ENCODE results near the gene PLB1.

The PLB1 gene

GRCh38 chr2:28628987-28629386 is 133.1 kb downstream of the PLB1 start:
- DNase-seq (ENCODE audit: low read depth) = no peak

GRCh38 chr2:28629910-28630309 is 134.1 kb downstream of the PLB1 start:
- no peak for DNase-seq (ENCODE audit: low read depth)

GRCh38 chr2:28630341-28630740 is 134.5 kb downstream of the PLB1 start:
- no peak for DNase-seq (ENCODE audit: low read depth)

GRCh38 chr2:28631514-28632206 is 135.8 kb downstream of the PLB1 start:
- no peak for DNase-seq (ENCODE audit: low read depth)

GRCh38 chr2:28632791-28633190 is 136.9 kb downstream of the PLB1 start:
- no peak for DNase-seq (ENCODE audit: low read depth)

GRCh38 chr2:28633204-28633603 is 137.3 kb downstream of the PLB1 start:
- DNase-seq (ENCODE audit: low read depth) = no peak

GRCh38 chr2:28633746-28634145 is 137.9 kb downstream of the PLB1 start:
- no peak for DNase-seq (ENCODE audit: low read depth)

GRCh38 chr2:28635191-28635611 is 139.3 kb downstream of the PLB1 start:
- no peak for DNase-seq (ENCODE audit: low read depth)

GRCh38 chr2:28636491-28636890 is 140.6 kb downstream of the PLB1 start:
- no peak for DNase-seq (ENCODE audit: low read depth)

- DNase-seq (ENCODE audit: low read depth) = no peak
Measured at GRCh38 chr2:28637066-28638047, 141.5 kb downstream of the PLB1 start.

GRCh38 chr2:28638102-28638501 is 142.2 kb downstream of the PLB1 start:
- no peak for DNase-seq (ENCODE audit: low read depth)

GRCh38 chr2:28639092-28639691 is 143.3 kb downstream of the PLB1 start:
- DNase-seq (ENCODE audit: low read depth) = no peak

- no peak for DNase-seq (ENCODE audit: low read depth)
Measured at GRCh38 chr2:28639836-28640235, 144.0 kb downstream of the PLB1 start.

GRCh38 chr2:28640260-28640907 is 144.5 kb downstream of the PLB1 start:
- no peak for DNase-seq (ENCODE audit: low read depth)

- DNase-seq (ENCODE audit: low read depth) = no peak
Measured at GRCh38 chr2:28640908-28641300, 145.0 kb downstream of the PLB1 start.

- DNase-seq (ENCODE audit: low read depth) = no peak
Measured at GRCh38 chr2:28642796-28643195, 146.9 kb downstream of the PLB1 start.

- no peak for DNase-seq (ENCODE audit: low read depth)
Measured at GRCh38 chr2:28643327-28643726, 147.5 kb downstream of the PLB1 start.

GRCh38 chr2:28643911-28644334 is 148.1 kb downstream of the PLB1 start:
- DNase-seq (ENCODE audit: low read depth) = no peak

GRCh38 chr2:28644760-28645159 is 148.9 kb downstream of the PLB1 start:
- no peak for DNase-seq (ENCODE audit: low read depth)

- DNase-seq (ENCODE audit: low read depth) = no peak
Measured at GRCh38 chr2:28645553-28645952, 149.7 kb downstream of the PLB1 start.

GRCh38 chr2:28647682-28648081 is 151.8 kb downstream of the PLB1 start:
- DNase-seq (ENCODE audit: low read depth) = no peak

- DNase-seq (ENCODE audit: low read depth) = no peak
Measured at GRCh38 chr2:28648147-28648546, 152.3 kb downstream of the PLB1 start.

All from T-helper 22 cell (primary cell).